Measurements from ENCODE around the gene KDM3A. TPM values are rescaled to one million over a fixed set of nuclear protein-coding genes. Genes with fewer than 3 reads are reported as not detected.

The KDM3A gene
- total RNA-seq, 4 donors from 2014 or later = 39.9 to 62.1 (median 52.0) TPM

DNA sequence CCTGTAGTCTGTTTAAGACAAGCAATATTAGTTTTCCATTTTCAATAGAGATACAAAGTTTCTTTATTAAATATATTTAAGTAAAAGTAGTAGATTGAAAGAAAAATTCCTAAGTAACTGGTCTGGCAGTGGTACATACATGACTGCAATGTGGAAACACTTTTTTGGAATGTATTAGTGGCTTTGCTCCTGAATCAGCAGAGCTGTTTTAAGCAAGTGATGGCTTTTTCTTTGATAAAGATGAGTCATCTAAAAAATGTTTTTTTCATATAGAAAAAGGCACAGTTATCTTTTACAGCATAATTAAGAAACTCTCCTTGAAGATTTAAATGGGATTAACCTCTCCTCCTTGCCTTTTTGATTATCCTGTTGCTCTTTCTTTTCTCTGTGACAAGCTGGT is 34.9 kb downstream of the KDM3A start:
- TF ChIP-seq EP300 (IDR thresholded peaks at IDR 0.05) = no peak
- TF ChIP-seq POLR2A (IDR thresholded peaks at IDR 0.05) = no peak
- TF ChIP-seq, protein P1, sequence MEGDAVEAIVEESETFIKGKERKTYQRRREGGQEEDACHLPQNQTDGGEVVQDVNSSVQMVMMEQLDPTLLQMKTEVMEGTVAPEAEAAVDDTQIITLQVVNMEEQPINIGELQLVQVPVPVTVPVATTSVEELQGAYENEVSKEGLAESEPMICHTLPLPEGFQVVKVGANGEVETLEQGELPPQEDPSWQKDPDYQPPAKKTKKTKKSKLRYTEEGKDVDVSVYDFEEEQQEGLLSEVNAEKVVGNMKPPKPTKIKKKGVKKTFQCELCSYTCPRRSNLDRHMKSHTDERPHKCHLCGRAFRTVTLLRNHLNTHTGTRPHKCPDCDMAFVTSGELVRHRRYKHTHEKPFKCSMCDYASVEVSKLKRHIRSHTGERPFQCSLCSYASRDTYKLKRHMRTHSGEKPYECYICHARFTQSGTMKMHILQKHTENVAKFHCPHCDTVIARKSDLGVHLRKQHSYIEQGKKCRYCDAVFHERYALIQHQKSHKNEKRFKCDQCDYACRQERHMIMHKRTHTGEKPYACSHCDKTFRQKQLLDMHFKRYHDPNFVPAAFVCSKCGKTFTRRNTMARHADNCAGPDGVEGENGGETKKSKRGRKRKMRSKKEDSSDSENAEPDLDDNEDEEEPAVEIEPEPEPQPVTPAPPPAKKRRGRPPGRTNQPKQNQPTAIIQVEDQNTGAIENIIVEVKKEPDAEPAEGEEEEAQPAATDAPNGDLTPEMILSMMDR (IDR thresholded peaks at IDR 0.05) = no peak
- no peak overlapping the region for H3K27ac ChIP-seq
- DNase-seq (ENCODE audit: low spot score in 2 of 2) = no peak
- peaks cover 0 to 17% (median 10%) of the 10 kb centered on the region in 4 donors for H3K4me1 ChIP-seq
- H3K36me3 ChIP-seq = peaks cover 0 to 83% (median 12%) of the 10 kb centered on the region in 3 donors
- no peaks in the 10 kb centered on the region for H3K9me3 ChIP-seq
- no peaks in the 10 kb centered on the region for H3K27me3 ChIP-seq
- H3K4me3 ChIP-seq = no peak overlapping the region

- Histone ChIP-seq H3K4me1 (peaks cover 0 to 25% (median 15%) of the 10 kb centered on the region in 4 donors), H3K4me3 (no peak overlapping the region), H3K36me3 (peaks cover 0 to 78% (median 9%) of the 10 kb centered on the region in 3 donors), H3K9me3 (no peaks in the 10 kb centered on the region), H3K27me3 (no peaks in the 10 kb centered on the region), H3K27ac (peak overlapping the region in 1 of 4 donors; percentile 13)
- DNase-seq (ENCODE audit: low spot score in 2 of 2) = no peak
- 90 to 93% methylated on average over 3 of the region's 3 CpGs for WGBS, 2 donors
- TF ChIP-seq, protein P1 (IDR thresholded peaks at IDR 0.05) = no peak
- TF ChIP-seq POLR2A (IDR thresholded peaks at IDR 0.05) (no peak), EP300 (IDR thresholded peaks at IDR 0.05) (no peak)
Measured at GRCh38 chr2:86476918-86477317, 35.7 kb downstream of the KDM3A start.

DNA sequence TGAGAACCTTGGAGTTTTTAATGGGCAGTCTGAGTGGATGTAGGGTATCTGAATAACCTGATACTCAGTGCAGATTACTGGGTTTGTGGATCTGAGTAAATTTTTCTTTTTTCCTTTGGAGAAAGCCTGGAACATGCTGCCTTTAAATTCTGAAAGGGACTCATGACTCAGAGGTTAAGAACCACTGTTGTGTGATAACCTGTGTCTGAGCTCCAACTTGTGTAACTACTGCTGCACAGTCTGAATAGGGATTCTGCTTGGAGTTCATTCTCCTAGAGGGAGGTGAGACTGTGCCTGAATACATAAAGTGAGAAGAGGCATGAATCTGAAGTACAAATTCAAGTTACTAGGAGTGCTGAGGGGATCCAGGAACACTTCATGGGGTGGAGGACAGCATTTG is 36.2 kb downstream of the KDM3A start:
- Histone ChIP-seq H3K27ac (no peak overlapping the region), H3K27me3 (no peaks in the 10 kb centered on the region), H3K4me1 (peaks cover 0 to 30% (median 17%) of the 10 kb centered on the region in 4 donors), H3K4me3 (no peak overlapping the region), H3K36me3 (peaks cover 0 to 79% (median 12%) of the 10 kb centered on the region in 3 donors), H3K9me3 (no peaks in the 10 kb centered on the region)
- no peak for DNase-seq (ENCODE audit: low spot score in 2 of 2)
- TF ChIP-seq EP300 (IDR thresholded peaks at IDR 0.05) = no peak
- no peak for TF ChIP-seq POLR2A (IDR thresholded peaks at IDR 0.05)
- TF ChIP-seq, protein P1 (IDR thresholded peaks at IDR 0.05) = no peak

DNA sequence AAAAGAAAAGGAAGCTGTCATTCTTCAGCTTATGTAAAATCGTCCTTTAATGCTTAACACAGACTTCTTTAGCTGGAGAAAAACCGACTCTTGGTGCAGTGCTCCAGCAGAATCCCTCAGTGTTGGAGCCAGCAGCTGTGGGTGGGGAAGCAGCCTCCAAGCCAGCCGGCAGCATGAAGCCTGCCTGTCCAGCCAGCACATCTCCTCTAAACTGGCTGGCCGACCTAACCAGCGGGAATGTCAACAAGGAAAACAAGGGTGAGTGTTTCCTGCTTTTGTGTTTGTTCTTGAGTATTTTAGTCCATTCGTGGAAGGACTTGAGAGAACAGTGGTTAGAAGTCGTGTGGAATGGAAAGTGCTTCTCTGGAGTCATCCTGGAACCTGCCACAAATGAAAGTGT is 38.9 kb downstream of the KDM3A start:
- Histone ChIP-seq H3K9me3 (no peaks in the 10 kb centered on the region), H3K27me3 (no peaks in the 10 kb centered on the region), H3K27ac (peak overlapping the region in 3 of 4 donors; percentile 15 to 61 (median 30)), H3K4me3 (no peak overlapping the region), H3K4me1 (peaks cover 0 to 45% (median 22%) of the 10 kb centered on the region in 4 donors), H3K36me3 (peaks cover 0 to 82% (median 11%) of the 10 kb centered on the region in 3 donors)
- TF ChIP-seq POLR2A (IDR thresholded peaks at IDR 0.05) = no peak
- TF ChIP-seq, protein P1 (IDR thresholded peaks at IDR 0.05) = no peak
- no peak for TF ChIP-seq EP300 (IDR thresholded peaks at IDR 0.05)
- no peak for DNase-seq (ENCODE audit: low spot score in 2 of 2)
- WGBS, 2 donors = 49 to 53% methylated on average over 7 of the region's 7 CpGs

DNA sequence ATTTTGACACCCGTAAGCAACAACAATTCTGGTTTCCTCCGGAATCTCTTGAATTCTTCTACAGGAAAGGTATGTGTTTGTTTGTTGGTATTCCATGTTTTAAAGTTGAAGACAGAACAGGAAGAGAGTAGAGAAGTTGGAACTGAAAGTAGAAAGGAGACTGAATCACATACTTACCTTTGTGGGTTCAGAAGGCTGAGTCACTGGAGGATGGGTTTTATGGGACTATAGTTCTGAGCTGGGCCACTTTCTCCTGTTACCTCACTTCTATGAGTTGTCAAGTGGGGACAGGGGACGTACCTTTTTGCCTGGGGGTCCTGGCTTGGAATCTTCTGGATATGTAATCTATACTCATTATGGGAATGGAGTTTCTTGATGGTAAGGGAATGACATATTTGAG is 40.9 kb downstream of the KDM3A start:
- Histone ChIP-seq H3K27ac (peak overlapping the region in 2 of 4 donors; percentile 61 to 68), H3K9me3 (no peaks in the 10 kb centered on the region), H3K4me3 (no peak overlapping the region), H3K4me1 (peaks cover 0 to 45% (median 22%) of the 10 kb centered on the region in 4 donors), H3K36me3 (peaks cover 0 to 82% (median 11%) of the 10 kb centered on the region in 3 donors), H3K27me3 (no peaks in the 10 kb centered on the region)
- TF ChIP-seq EP300 (IDR thresholded peaks at IDR 0.05) = no peak
- TF ChIP-seq, protein P1 (IDR thresholded peaks at IDR 0.05) = no peak
- TF ChIP-seq POLR2A (IDR thresholded peaks at IDR 0.05) = no peak
- no peak for DNase-seq (ENCODE audit: low spot score in 2 of 2)
- WGBS, 2 donors = 73 to 79% methylated on average over 3 of the region's 3 CpGs
